Choroid plexus epithelial cell (primary cell): ENCODE results near the gene MAPK9.

Experiments
- DNase-seq: peaks from one replicate; pipeline ENCODE4 v3.0.0-alpha.2; 2010; ENCODE audit warnings: low read depth
- H3K4me3 ChIP-seq: 2 replicates; pipeline ENCODE4 v1.5.1; 2011; ENCODE audit warnings: low read depth, mild to moderate bottlenecking, control low read depth, low read length, moderate library complexity
- CTCF ChIP-seq: conservative IDR thresholded peaks from 2 replicates; pipeline ENCODE4 v1.5.1; 2011; ENCODE audit warnings: low read depth, mild to moderate bottlenecking, control low read depth, inconsistent platforms, low read length, moderate library complexity

Gene MAPK9

DNA sequence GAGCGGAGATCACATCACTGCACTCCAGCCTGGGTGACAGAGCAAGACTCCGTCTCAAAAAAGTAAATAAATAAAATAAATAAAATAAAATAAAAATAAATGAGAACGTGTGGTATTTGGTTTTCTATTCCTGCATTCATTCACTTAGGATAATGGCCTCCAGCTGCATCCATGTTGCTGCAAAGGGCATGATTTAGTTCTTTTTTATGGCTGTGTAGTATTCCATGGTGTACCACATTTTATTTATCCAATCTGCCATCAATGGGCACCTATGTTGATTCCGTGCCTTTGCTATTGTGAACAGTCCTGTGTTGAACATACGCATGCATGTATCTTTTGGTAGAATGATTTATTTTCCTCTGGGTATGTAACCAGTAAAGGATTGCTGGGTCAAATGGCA, 74.1 kb downstream of the MAPK9 start:
- no peak for TF ChIP-seq CTCF
- H3K4me3 ChIP-seq, result no peak overlapping the region
- DNase-seq, result no peak

DNA sequence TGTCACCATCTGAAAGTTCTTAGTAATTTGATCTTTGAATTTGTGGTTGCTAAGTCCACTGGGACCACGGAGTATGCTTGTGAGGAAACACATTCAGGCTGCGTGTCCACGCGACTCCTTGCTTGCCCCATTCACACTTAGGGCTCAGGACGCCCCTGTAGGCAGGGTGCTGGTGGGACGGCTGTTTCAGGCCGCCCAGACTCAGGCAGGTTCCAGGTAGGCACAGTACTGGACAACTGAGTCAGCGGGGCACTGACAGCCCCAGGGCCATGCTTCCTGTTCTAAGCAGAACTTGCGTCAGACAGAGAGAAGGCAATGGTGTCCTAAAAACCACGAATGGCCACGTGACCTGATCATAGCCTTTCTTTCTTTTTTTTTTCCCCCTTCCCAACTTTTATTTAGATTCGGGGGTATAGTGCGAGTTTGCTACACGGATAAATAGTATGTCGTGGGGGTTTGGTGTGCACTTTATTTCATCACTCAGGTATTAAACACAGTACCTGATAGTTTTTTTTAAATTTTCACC, 75.2 kb downstream of the MAPK9 start:
- DNase-seq, result no peak
- no peak for TF ChIP-seq CTCF
- H3K4me3 ChIP-seq, result no peak overlapping the region

- no peak for TF ChIP-seq CTCF
- no peak overlapping the region for H3K4me3 ChIP-seq
- DNase-seq, result no peak
Observed at GRCh38 chr5:180215783-180216630, 75.9 kb downstream of the MAPK9 start.

DNA sequence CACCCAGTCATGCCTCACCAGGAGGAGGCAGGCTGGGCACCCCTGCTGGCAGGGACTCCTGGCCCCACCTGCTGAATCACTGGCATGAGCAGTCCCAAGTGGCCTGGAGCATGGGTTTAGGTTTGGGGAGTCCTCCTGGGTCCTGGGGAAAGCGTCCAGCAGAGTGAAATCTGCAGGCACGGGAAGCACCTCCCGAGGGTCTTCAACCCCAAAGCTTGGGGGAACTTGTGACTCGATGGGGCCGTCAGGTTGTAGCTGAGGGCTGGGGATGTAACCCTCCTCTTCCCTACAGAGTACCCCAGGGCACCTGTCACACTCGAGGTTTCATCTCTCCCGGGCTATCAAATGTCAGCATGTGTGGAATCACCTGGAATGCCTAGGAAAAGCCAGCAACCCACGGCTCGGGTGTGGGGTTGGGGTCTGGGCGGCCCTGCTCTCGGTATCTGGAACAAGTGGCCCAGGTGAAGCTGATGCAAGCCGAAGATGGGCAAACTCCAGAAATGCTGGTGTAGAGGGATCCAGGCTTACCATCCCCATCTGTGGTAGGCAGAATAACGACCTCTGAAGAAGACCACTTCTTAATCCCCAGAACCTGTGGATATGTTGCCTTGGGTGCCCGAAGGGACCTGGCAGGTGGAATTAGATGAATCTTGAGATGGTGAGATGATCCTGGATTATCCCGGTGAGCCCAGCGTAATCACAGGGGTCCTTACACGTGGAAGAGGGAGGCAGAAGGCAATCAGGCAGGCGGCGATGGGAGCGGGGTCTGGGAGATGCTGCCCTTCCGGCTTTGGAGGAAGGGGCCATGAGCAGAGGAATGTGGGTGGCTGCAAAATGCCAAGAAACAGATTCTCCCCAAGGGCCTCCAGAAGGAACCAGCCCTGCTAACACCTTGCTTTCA, 76.8 kb downstream of the MAPK9 start:
- no peak overlapping the region for H3K4me3 ChIP-seq
- no peak for DNase-seq
- no peak for TF ChIP-seq CTCF

DNA sequence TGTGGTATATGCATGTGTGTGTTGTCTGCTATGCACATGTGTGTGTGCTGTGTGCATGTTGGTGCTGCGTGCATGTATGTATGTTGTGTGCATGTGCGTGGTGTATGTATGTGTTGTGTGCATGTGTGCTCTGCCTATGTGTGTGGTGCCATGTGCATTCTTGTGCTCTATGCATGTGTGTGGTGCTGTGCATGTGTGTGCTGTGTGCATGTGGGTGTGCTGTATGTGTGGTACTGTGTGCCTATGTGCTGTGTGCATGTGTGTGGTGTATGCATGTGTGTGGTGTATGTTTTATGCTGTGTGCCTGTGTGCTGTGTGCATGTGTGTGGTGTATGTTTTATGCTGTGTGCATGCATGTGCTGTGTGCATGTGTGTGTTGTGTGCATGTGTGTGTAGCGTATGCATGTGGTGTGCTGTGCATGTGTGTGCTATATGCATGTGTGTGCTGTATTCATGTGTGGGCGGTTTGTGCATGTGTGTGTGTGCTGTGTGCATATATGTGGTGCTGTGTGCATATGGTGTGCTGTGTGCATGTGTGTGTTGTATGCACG, 78.2 kb downstream of the MAPK9 start:
- no peak for DNase-seq
- TF ChIP-seq CTCF, result no peak
- no peak overlapping the region for H3K4me3 ChIP-seq

DNA sequence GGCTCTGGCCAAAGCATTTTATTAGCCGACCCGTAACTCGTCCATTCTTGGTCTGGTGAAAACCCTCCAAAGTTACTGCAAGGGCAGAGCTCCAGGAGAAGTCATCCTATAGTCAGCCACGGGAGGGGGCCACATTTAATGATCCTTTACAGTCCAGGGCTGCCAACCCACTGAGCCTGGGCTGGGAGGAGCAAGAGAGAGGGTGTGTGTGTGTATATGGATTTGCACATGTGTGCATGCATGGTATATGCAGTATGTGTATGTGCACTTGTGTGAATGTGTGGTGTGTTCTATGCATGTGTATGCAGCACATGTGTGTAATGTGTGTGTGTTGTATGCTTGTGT, 78.7 kb downstream of the MAPK9 start:
- DNase-seq, result no peak
- no peak overlapping the region for H3K4me3 ChIP-seq
- no peak for TF ChIP-seq CTCF
